Ovary (tissue), 9 donors: Measurements from ENCODE around the gene URGCP. TPM values are rescaled to one million over a fixed set of nuclear protein-coding genes. Genes with fewer than 3 reads are reported as not detected.

ENCODE experiments used
- DNase-seq, 5 donors: peaks; one replicate each; pipeline ENCODE4 v3.0.0-alpha.2; 2019 to 2020
- H3K27ac ChIP-seq, 2 donors: fragments of 200-600 bp; one replicate each; pipeline versions ENCODE4 v1.5.1 to v1.8.0; 2019 to 2022
- H3K27me3 ChIP-seq: fragments of 200-600 bp; one replicate; pipeline ENCODE4 v1.8.0; 2022
- H3K36me3 ChIP-seq: fragments of 200-600 bp; sonication (generic); one replicate; pipeline ENCODE4 v1.5.1; 2019
- H3K4me1 ChIP-seq: one replicate; pipeline ENCODE4 v1.8.1; 2013; ENCODE audit warnings: mild to moderate bottlenecking, moderate library complexity; ENCODE audit not compliant: insufficient read depth
- H3K4me3 ChIP-seq: fragments of 200-600 bp; sonication (generic); one replicate; pipeline ENCODE4 v1.5.1; 2017
- H3K9me3 ChIP-seq, 2 donors: fragments of 200-600 bp in 1 of 2; sonication (generic) in 1 of 2; one replicate each; pipeline versions ENCODE4 v1.5.1 to v1.8.1; 2013 to 2019; ENCODE audit warnings: mild to moderate bottlenecking in 1 of 2, moderate library complexity in 1 of 2
- CTCF ChIP-seq, 3 donors: fragments of 450-650 bp in 2 of 3; fragments of 200-600 bp in 1 of 3; IDR thresholded peaks; one replicate each; pipeline versions ENCODE4 v1.5.1 to v1.8.0; 2016 to 2022; ENCODE audit warnings: antibody characterized with exemption in 3 of 3, mild to moderate bottlenecking in 1 of 3
- EP300 ChIP-seq: sonication (generic); formaldehyde crosslinking; IDR thresholded peaks from one replicate; pipeline ENCODE4 v1.6.1; 2017; ENCODE audit warnings: antibody characterized with exemption
- POLR2A ChIP-seq: fragments of 450-650 bp; IDR thresholded peaks from one replicate; pipeline ENCODE4 v1.6.1; 2017; ENCODE audit warnings: antibody characterized with exemption, mild to moderate bottlenecking, moderate library complexity
- WGBS, 3 donors: extraction: QIAGEN DNeasy Blood & Tissue Kit in 1 of 3; methylation state at CpG; one replicate each; pipeline versions ENCODE4 v1.1.5 to v1.1.7; 2013 to 2017; 5-methylcytosine and 5-hydroxymethylcytosine counted together
- intact Hi-C, 4 donors: fragments of 100-400 bp; cut with DNase I; formaldehyde crosslinking; loops; one replicate each; pipeline versions ENCODE4 v1.11.0 to v1.15.1; 2022 to 2023
- polyA plus RNA-seq, 2 donors: library from polyadenylated mRNA; stranded (reverse); fragments of 200-250 nt in 1 of 2; fragments of 350-450 nt in 1 of 2; fragmentation: Illumina TruSeq in 1 of 2; extraction: RNeasy Lipid Tissue Mini Kit (QIAGEN cat#74804) in 1 of 2; gene quantifications; one replicate each; pipeline ENCODE4 v1.2.3, GENCODE V29; 2013 to 2014
- total RNA-seq, 7 donors: library from RNA; depleted of rRNA in 2 of 7; stranded (reverse); fragments of >200 nt in 2 of 7; fragmentation: NEBNext Ultra II Directional in 3 of 7; extraction: Animal tissue kit (Norgen Biotek cat#: 25700) in 3 of 7; gene quantifications; one replicate each; pipeline versions ENCODE4 v1.1.0 to v1.2.4, GENCODE V29; 2016 to 2023
- donor health status: DM: no; HTN: no; CAD: no; lungs with moderate emphysema.
- donor health status: DM: no; HTN: no; CAD: no.
- donor health status: Bipolar disorder and iron deficiency.
- donor health status: DM: yes; HTN: yes; CAD: no.
- donor health status: DM: no; HTN: no; CAD: no.
- donor health status: DM: yes; HTN: yes; CAD: no.

Gene URGCP
- total and polyA plus RNA-seq, 9 donors = 19.3 to 55.1 (median 38.8) TPM

DNA sequence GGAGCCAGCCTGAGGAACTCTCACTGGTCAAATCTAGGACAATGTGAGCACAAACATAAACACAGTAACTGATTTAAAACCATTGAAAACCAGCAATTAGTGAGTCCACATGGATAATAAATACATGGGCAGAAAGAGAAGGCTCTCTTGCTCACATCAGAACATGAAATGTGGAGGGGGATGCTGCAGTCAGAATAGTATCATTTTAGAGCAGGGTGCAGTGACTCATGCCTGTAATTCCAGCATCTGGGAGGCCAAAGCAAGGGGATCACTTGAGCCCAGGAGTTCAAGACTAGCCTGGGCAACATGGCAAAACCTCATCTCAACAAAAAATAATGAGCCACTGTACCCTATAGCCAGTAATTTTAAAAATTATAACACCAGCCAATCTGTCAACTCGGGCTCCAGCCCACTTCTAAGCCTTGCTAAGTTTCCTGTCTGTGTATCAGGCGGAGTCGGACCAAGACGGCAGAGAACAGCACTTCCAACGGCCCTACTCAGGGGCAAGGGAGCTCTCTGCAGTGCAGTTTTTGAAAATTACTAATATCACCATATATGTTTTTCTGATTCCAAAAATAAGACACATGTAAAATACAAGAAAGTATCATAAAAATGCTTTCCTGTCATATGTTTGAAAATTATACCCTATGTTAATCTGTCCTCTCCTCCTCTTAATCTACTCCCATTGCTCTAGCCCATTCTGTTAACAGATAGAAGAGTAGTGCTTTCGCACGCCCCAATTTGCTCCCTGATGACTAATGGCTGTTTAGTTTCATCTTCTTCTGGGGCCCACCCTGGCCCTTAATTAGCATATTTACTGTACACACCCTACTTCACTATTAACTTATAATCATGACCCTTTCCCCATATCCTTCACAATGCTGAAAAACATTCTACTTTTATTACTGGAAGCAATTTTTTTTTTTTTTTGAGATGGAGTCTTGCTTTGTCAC lies 17.1 kb downstream of the URGCP start:
- no peaks in the 10 kb centered on the region for H3K27me3 ChIP-seq
- DNase-seq = no peak
- no peak overlapping the region for H3K4me3 ChIP-seq
- 80 to 85% (median 80%) methylated on average over 7 of the region's 7 CpGs for WGBS, 3 donors
- no peaks in the 10 kb centered on the region for H3K9me3 ChIP-seq
- H3K27ac ChIP-seq = no peak overlapping the region
- no peak for TF ChIP-seq CTCF (IDR thresholded peaks at IDR 0.05)
- no peak for TF ChIP-seq EP300
- no peak for TF ChIP-seq POLR2A
- peaks cover 15% of the 10 kb centered on the region for H3K4me1 ChIP-seq
- no peaks in the 10 kb centered on the region for H3K36me3 ChIP-seq
- intact Hi-C loops = no loop called here

GRCh38 chr7:43884617-43885016 lies 21.8 kb downstream of the URGCP start:
- intact Hi-C loops = no loop called here
- H3K27ac ChIP-seq = no peak overlapping the region
- H3K36me3 ChIP-seq = no peaks in the 10 kb centered on the region

GRCh38 chr7:43884209-43884608 lies 22.2 kb downstream of the URGCP start:
- WGBS, 3 donors = 72 to 82% (median 77%) methylated on average over 4 of the region's 4 CpGs

More at GRCh38 chr7:43884617-43885016, 21.8 kb downstream of the URGCP start:
- no peaks in the 10 kb centered on the region for H3K27me3 ChIP-seq
- no peak overlapping the region for H3K4me3 ChIP-seq
- H3K9me3 ChIP-seq = no peaks in the 10 kb centered on the region
- 85 to 93% (median 86%) methylated on average over 4 of the region's 4 CpGs for WGBS, 3 donors
- H3K4me1 ChIP-seq = peaks cover 12% of the 10 kb centered on the region
- DNase-seq = no peak
- TF ChIP-seq EP300 = no peak
- no peak for TF ChIP-seq POLR2A
- TF ChIP-seq CTCF (IDR thresholded peaks at IDR 0.05) = no peak

GRCh38 chr7:43880596-43880995 lies 25.8 kb downstream of the URGCP start:
- 75 to 80% (median 75%) methylated on average over 5 of the region's 5 CpGs for WGBS, 3 donors
- TF ChIP-seq CTCF (IDR thresholded peaks at IDR 0.05) (no peak), POLR2A (no peak), EP300 (no peak)
- Histone ChIP-seq H3K4me1 (peaks cover 4% of the 10 kb centered on the region), H3K27me3 (no peaks in the 10 kb centered on the region), H3K9me3 (no peaks in the 10 kb centered on the region), H3K4me3 (no peak overlapping the region), H3K27ac (no peak overlapping the region), H3K36me3 (no peaks in the 10 kb centered on the region)
- intact Hi-C loops = no loop called here
- DNase-seq = no peak

More at GRCh38 chr7:43884209-43884608, 22.2 kb downstream of the URGCP start:
- Histone ChIP-seq H3K4me1 (peaks cover 11% of the 10 kb centered on the region), H3K27me3 (no peaks in the 10 kb centered on the region), H3K9me3 (no peaks in the 10 kb centered on the region), H3K4me3 (no peak overlapping the region), H3K27ac (no peak overlapping the region), H3K36me3 (no peaks in the 10 kb centered on the region)
- DNase-seq = no peak
- intact Hi-C loops = no loop called here
- TF ChIP-seq EP300 = no peak
- TF ChIP-seq CTCF (IDR thresholded peaks at IDR 0.05) = no peak
- no peak for TF ChIP-seq POLR2A
